ENCODE measurements around the gene PDHA1.

PDHA1 gene

GRCh38 chrX:19373351-19373891, 29.7 kb downstream of the PDHA1 start:
- H3K27ac ChIP-seq: no peak overlapping the region
- TF ChIP-seq CTCF (conservative IDR thresholded peaks at IDR 0.05; ENCODE audit: low read depth, low read length): no peak
- no peaks in the 10 kb centered on the region for H3K36me3 ChIP-seq (ENCODE audit: insufficient read depth)
- no peak overlapping the region for H3K9ac ChIP-seq
- H3K79me2 ChIP-seq (ENCODE audit: insufficient read depth, low read depth): no peaks in the 10 kb centered on the region
- H3K4me2 ChIP-seq: no peak overlapping the region
- no peaks in the 10 kb centered on the region for H3K4me1 ChIP-seq (ENCODE audit: low read depth, poor library complexity, severe bottlenecking)
- H3K27me3 ChIP-seq (ENCODE audit: insufficient read depth, low read depth): no peaks in the 10 kb centered on the region
- H2AFZ ChIP-seq (ENCODE audit: low read depth): no peak overlapping the region
- H4K20me1 ChIP-seq (ENCODE audit: insufficient read depth): no peaks in the 10 kb centered on the region
- H3K4me3 ChIP-seq (IDR thresholded peaks at IDR 0.05; ENCODE audit: insufficient read depth, low read depth, low read length): no peak overlapping the region

GRCh38 chrX:19375546-19375945, 31.8 kb downstream of the PDHA1 start:
- H3K27ac ChIP-seq: no peak overlapping the region
- H3K4me3 ChIP-seq (IDR thresholded peaks at IDR 0.05; ENCODE audit: insufficient read depth, low read depth, low read length): no peak overlapping the region
- H3K79me2 ChIP-seq (ENCODE audit: insufficient read depth, low read depth): no peaks in the 10 kb centered on the region
- H3K27me3 ChIP-seq (ENCODE audit: insufficient read depth, low read depth): no peaks in the 10 kb centered on the region
- no peak for TF ChIP-seq CTCF (conservative IDR thresholded peaks at IDR 0.05; ENCODE audit: low read depth, low read length)
- no peaks in the 10 kb centered on the region for H3K4me1 ChIP-seq (ENCODE audit: low read depth, poor library complexity, severe bottlenecking)
- H3K9ac ChIP-seq: no peak overlapping the region
- no peak overlapping the region for H2AFZ ChIP-seq (ENCODE audit: low read depth)
- no peaks in the 10 kb centered on the region for H3K36me3 ChIP-seq (ENCODE audit: insufficient read depth)
- H3K4me2 ChIP-seq: no peak overlapping the region
- no peaks in the 10 kb centered on the region for H4K20me1 ChIP-seq (ENCODE audit: insufficient read depth)

- no peaks in the 10 kb centered on the region for H3K36me3 ChIP-seq (ENCODE audit: insufficient read depth)
- H3K79me2 ChIP-seq (ENCODE audit: insufficient read depth, low read depth): no peaks in the 10 kb centered on the region
- H3K4me2 ChIP-seq: no peak overlapping the region
- no peak overlapping the region for H3K9ac ChIP-seq
- H3K4me1 ChIP-seq (ENCODE audit: low read depth, poor library complexity, severe bottlenecking): no peaks in the 10 kb centered on the region
- no peak overlapping the region for H2AFZ ChIP-seq (ENCODE audit: low read depth)
- H3K4me3 ChIP-seq (IDR thresholded peaks at IDR 0.05; ENCODE audit: insufficient read depth, low read depth, low read length): no peak overlapping the region
- H4K20me1 ChIP-seq (ENCODE audit: insufficient read depth): no peaks in the 10 kb centered on the region
- no peak overlapping the region for H3K27ac ChIP-seq
- TF ChIP-seq CTCF (conservative IDR thresholded peaks at IDR 0.05; ENCODE audit: low read depth, low read length): no peak
- H3K27me3 ChIP-seq (ENCODE audit: insufficient read depth, low read depth): no peaks in the 10 kb centered on the region
Observed at GRCh38 chrX:19377799-19378198, 34.1 kb downstream of the PDHA1 start.

GRCh38 chrX:19381326-19381725, 37.6 kb downstream of the PDHA1 start:
- H3K4me2 ChIP-seq: no peak overlapping the region
- no peaks in the 10 kb centered on the region for H3K27me3 ChIP-seq (ENCODE audit: insufficient read depth, low read depth)
- H4K20me1 ChIP-seq (ENCODE audit: insufficient read depth): no peaks in the 10 kb centered on the region
- H3K36me3 ChIP-seq (ENCODE audit: insufficient read depth): no peaks in the 10 kb centered on the region
- no peak overlapping the region for H2AFZ ChIP-seq (ENCODE audit: low read depth)
- no peaks in the 10 kb centered on the region for H3K4me1 ChIP-seq (ENCODE audit: low read depth, poor library complexity, severe bottlenecking)
- no peak overlapping the region for H3K4me3 ChIP-seq (IDR thresholded peaks at IDR 0.05; ENCODE audit: insufficient read depth, low read depth, low read length)
- no peak for TF ChIP-seq CTCF (conservative IDR thresholded peaks at IDR 0.05; ENCODE audit: low read depth, low read length)
- no peaks in the 10 kb centered on the region for H3K79me2 ChIP-seq (ENCODE audit: insufficient read depth, low read depth)
- no peak overlapping the region for H3K9ac ChIP-seq
- H3K27ac ChIP-seq: no peak overlapping the region
